SK-N-SH (cell line): ENCODE measurements around the gene SOD3.

Source experiments
- CHD2 ChIP-seq: fragments of 150-350 bp; IDR thresholded peaks from 2 replicates; pipeline ENCODE4 v1.6.1; 2018; ENCODE audit warnings: low read length; ENCODE audit not compliant: partially characterized antibody
- RFX5 ChIP-seq: IDR thresholded peaks from 2 replicates; pipeline ENCODE4 v1.6.1; 2012; ENCODE audit warnings: mild to moderate bottlenecking, improper control_type of control experiment, low read length
- RXRA ChIP-seq: IDR thresholded peaks from 2 replicates; pipeline ENCODE4 v1.4.0; 2012; ENCODE audit warnings: low read depth, mild to moderate bottlenecking, borderline replicate concordance
- SIN3A ChIP-seq: IDR thresholded peaks from 2 replicates; pipeline ENCODE4 v1.6.1; 2012; ENCODE audit warnings: low read depth, mild to moderate bottlenecking, low read length, moderate library complexity, borderline replicate concordance
- TF ChIP-seq, protein P1 (sequence below): fragments of 200-600 bp; sonication (generic); IDR thresholded peaks from 2 replicates; pipeline ENCODE4 v1.6.1; 2017; ENCODE audit warnings: antibody characterized with exemption, mild to moderate bottlenecking, moderate library complexity

DNA sequence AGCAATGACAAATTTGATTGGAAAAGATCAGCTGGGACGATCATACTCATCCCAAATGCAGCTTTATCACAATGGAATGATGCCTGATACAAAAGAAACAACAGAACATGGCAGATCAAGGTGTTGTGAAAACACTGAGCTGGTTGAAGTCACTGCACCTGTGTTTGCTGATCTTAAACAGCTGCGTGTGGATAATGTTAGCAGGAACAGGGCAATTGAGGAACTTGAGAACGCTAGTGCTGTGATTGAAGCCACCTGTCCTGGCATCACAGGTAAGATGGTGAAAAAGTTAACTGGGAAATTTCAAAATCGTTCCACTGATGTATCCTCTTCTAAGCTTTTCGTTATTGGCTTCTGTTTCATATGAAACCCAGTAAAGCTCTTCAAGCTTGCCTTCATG lies 27.4 kb upstream of the SOD3 start:
- TF ChIP-seq, protein P1, sequence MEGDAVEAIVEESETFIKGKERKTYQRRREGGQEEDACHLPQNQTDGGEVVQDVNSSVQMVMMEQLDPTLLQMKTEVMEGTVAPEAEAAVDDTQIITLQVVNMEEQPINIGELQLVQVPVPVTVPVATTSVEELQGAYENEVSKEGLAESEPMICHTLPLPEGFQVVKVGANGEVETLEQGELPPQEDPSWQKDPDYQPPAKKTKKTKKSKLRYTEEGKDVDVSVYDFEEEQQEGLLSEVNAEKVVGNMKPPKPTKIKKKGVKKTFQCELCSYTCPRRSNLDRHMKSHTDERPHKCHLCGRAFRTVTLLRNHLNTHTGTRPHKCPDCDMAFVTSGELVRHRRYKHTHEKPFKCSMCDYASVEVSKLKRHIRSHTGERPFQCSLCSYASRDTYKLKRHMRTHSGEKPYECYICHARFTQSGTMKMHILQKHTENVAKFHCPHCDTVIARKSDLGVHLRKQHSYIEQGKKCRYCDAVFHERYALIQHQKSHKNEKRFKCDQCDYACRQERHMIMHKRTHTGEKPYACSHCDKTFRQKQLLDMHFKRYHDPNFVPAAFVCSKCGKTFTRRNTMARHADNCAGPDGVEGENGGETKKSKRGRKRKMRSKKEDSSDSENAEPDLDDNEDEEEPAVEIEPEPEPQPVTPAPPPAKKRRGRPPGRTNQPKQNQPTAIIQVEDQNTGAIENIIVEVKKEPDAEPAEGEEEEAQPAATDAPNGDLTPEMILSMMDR: no peak
- TF ChIP-seq CHD2: no peak
- no peak for TF ChIP-seq RFX5
- no peak for TF ChIP-seq SIN3A
- TF ChIP-seq RXRA: no peak
